B cell (primary cell): ENCODE measurements around the gene ZNF579. TPM values are rescaled to one million over a fixed set of nuclear protein-coding genes. Genes with fewer than 3 reads are reported as not detected.

Source experiments
- ATAC-seq: fragments of 200-7000 bp; cut with Tn5 transposase; one replicate; pipeline ENCODE4 v1.10.0; 2021; ENCODE audit warnings: low read depth, mild to moderate bottlenecking, moderate number of reproducible peaks, moderate library complexity
- CTCF ChIA-PET: fragments of 350-600 bp; sonication (Branson Sonifier 250); formaldehyde crosslinking; loops from one replicate; lab custom pipeline; 2021; ENCODE audit warnings: antibody characterized with exemption, inconsistent platforms; lab: Charles Lee
- POLR2A ChIA-PET: fragments of 350-600 bp; sonication (Branson Sonifier 250); formaldehyde crosslinking; loops from one replicate; lab custom pipeline; 2021; ENCODE audit warnings: antibody characterized with exemption; lab: Charles Lee
- DNase-seq: peaks from one replicate; pipeline ENCODE4 v3.0.0; 2013
- H2AFZ ChIP-seq: 2 replicates; pipeline ENCODE4 v1.6.1; 2012; ENCODE audit warnings: mild to moderate bottlenecking, low read depth, low read length; ENCODE audit not compliant: insufficient read depth, poor library complexity, severe bottlenecking
- H3K27ac ChIP-seq, 2 donors: 1 replicate in 1 of 2; 2 replicates in 1 of 2; pipeline ENCODE4 v1.5.1; 2012 to 2013; ENCODE audit warnings: low read length in 2 of 2, mild to moderate bottlenecking in 2 of 2, moderate library complexity in 1 of 2
- H3K27me3 ChIP-seq, 4 experiments: fragments of 200-600 bp in 1 of 4; sonication (generic) in 1 of 4; replicated peaks in 1 of 4; 1 replicate in 2 of 4; 2 replicates in 2 of 4; pipeline versions ENCODE4 v1.6.1 to v1.7.0; 2013 to 2016; ENCODE audit warnings: low read length in 3 of 4, mild to moderate bottlenecking in 2 of 4, mixed read lengths in 1 of 4, moderate library complexity in 1 of 4; ENCODE audit not compliant: insufficient read depth in 4 of 4, control insufficient read depth in 3 of 4; ENCODE audit errors: control extremely low read depth in 1 of 4
- H3K36me3 ChIP-seq, 2 experiments: replicated peaks in 1 of 2; 1 replicate in 1 of 2; 2 replicates in 1 of 2; pipeline versions ENCODE4 v1.6.1 to v1.7.1; 2013; ENCODE audit warnings: low read length in 1 of 2; ENCODE audit not compliant: insufficient read depth in 2 of 2, control insufficient read depth in 1 of 2; ENCODE audit errors: control extremely low read depth in 1 of 2, extremely low read depth in 1 of 2
- H3K4me1 ChIP-seq, 2 donors: fragments of 200-600 bp in 1 of 2; sonication (generic) in 1 of 2; 1 replicate in 1 of 2; 2 replicates in 1 of 2; pipeline versions ENCODE4 v1.5.1 to v1.6.1; 2013 to 2017; ENCODE audit warnings: low read length in 2 of 2; ENCODE audit not compliant: control insufficient read depth in 2 of 2, insufficient read depth in 2 of 2
- H3K4me2 ChIP-seq: replicated peaks from 2 replicates; pipeline ENCODE3; 2012; ENCODE audit warnings: mild to moderate bottlenecking, low read depth, low read length; ENCODE audit not compliant: poor library complexity, severe bottlenecking
- H3K4me3 ChIP-seq, 5 experiments: fragments of 200-600 bp in 1 of 5; sonication (generic) in 1 of 5; 1 replicate in 3 of 5; 2 replicates in 2 of 5; pipeline versions ENCODE4 v1.5.1 to v1.7.0; 2011 to 2016; ENCODE audit warnings: low read length in 4 of 5, mild to moderate bottlenecking in 4 of 5, low read depth in 2 of 5, control low read depth in 1 of 5, moderate library complexity in 1 of 5; ENCODE audit not compliant: insufficient read depth in 1 of 5; ENCODE audit errors: control extremely low read depth in 1 of 5, extremely low read depth in 1 of 5
- H3K79me2 ChIP-seq: fragments of 200-600 bp; sonication (generic); one replicate; pipeline ENCODE4 v1.6.0; 2016; ENCODE audit warnings: low read length; ENCODE audit not compliant: control insufficient read depth, insufficient read depth
- H3K9ac ChIP-seq: fragments of 200-600 bp; sonication (generic); 2 replicates; pipeline ENCODE4 v1.6.1; 2017; ENCODE audit warnings: mild to moderate bottlenecking, low read length, moderate library complexity
- H3K9me3 ChIP-seq, 3 donors: one replicate each; pipeline versions ENCODE4 v1.6.1 to v1.7.1; 2013; ENCODE audit warnings: low read length in 2 of 3; ENCODE audit not compliant: control insufficient read depth in 2 of 3, insufficient read depth in 1 of 3; ENCODE audit errors: control extremely low read depth in 1 of 3
- H4K20me1 ChIP-seq: 2 replicates; pipeline ENCODE4 v1.6.0; 2012; ENCODE audit warnings: mild to moderate bottlenecking, low read length; ENCODE audit not compliant: insufficient read depth, control insufficient read depth, poor library complexity, severe bottlenecking
- H3K27ac Mint-ChIP-seq: one replicate; pipeline ENCODE4 v1.8.0; 2021; ENCODE audit warnings: mixed read lengths
- H3K27me3 Mint-ChIP-seq: one replicate; pipeline ENCODE4 v1.8.0; 2021; ENCODE audit warnings: mixed read lengths
- H3K4me1 Mint-ChIP-seq: one replicate; pipeline ENCODE4 v1.8.0; 2021; ENCODE audit warnings: mixed read lengths
- H3K4me3 Mint-ChIP-seq: one replicate; pipeline ENCODE4 v1.8.0; 2021; ENCODE audit warnings: mixed read lengths
- H3K9me3 Mint-ChIP-seq: one replicate; pipeline ENCODE4 v1.8.0; 2022; ENCODE audit warnings: mixed read lengths; ENCODE audit not compliant: insufficient read depth
- CTCF ChIP-seq: fragments of 200-600 bp; IDR thresholded peaks from one replicate; pipeline ENCODE4 v1.8.0; 2022; ENCODE audit warnings: antibody characterized with exemption, mild to moderate bottlenecking
- EZH2 ChIP-seq: IDR thresholded peaks from 2 replicates; pipeline ENCODE4 v1.6.1; 2012; ENCODE audit warnings: borderline replicate concordance, low read depth, mild to moderate bottlenecking, moderate library complexity, low read length; ENCODE audit not compliant: insufficient read depth, poor library complexity, severe bottlenecking
- WGBS: methylation state at CpG from one replicate; pipeline ENCODE4 v1.1.5; 2013; ENCODE audit warnings: missing lambda C conversion rate; ENCODE audit not compliant: insufficient coverage; 5-methylcytosine and 5-hydroxymethylcytosine counted together
- intact Hi-C: fragments of 100-400 bp; cut with micrococcal nuclease; formaldehyde crosslinking; loops from one replicate; pipeline ENCODE4 v1.10.0; 2022
- polyA plus RNA-seq: library from polyadenylated mRNA; depleted of rRNA; stranded (reverse); fragments of >200 nt; gene quantifications from 2 replicates; pipeline ENCODE4 v1.2.3, GENCODE V29; 2012
- total RNA-seq, 2 donors: library from RNA; stranded (reverse); fragments of 120-200 nt in 1 of 2; gene quantifications; 1 replicate in 1 of 2; 2 replicates in 1 of 2; pipeline versions ENCODE4 v1.2.3 to v1.2.4, GENCODE V29; 2013 to 2022

ZNF579 gene
- total and polyA plus RNA-seq, 2 donors (not counting 1 experiment from before 2014, with no cell fraction given): 3.7 to 10.3 TPM

GRCh38 chr19:55606817-55607216 lies 26.2 kb upstream of the ZNF579 start:
- peaks cover 57% of the 10 kb centered on the region for H3K79me2 ChIP-seq
- no peak overlapping the region for H3K9ac ChIP-seq
- DNase-seq: no peak
- TF ChIP-seq EZH2: no peak
- TF ChIP-seq CTCF: no peak
- peak overlapping the region; percentile 74 to 85 for H3K27ac ChIP-seq
- no peak overlapping the region for H2AFZ ChIP-seq
- H3K4me1 ChIP-seq: peaks cover 13 to 34% of the 10 kb centered on the region in 2 donors
- H3K9me3 Mint-ChIP-seq: no peaks in the 10 kb centered on the region
- peaks cover 0 to 3% (median 0%) of the 10 kb centered on the region in 3 donors for H3K9me3 ChIP-seq
- H3K27me3 Mint-ChIP-seq: no peaks in the 10 kb centered on the region
- H3K4me3 ChIP-seq: no peak overlapping the region
- no peak for ATAC-seq
- H3K27me3 ChIP-seq: no peaks in the 10 kb centered on the region
- ChIA-PET POLR2A (interaction anchor here (0.5 to 1.8 kb wide), 6 partner anchors 11 to 130 kb away, joined by 5 to 7 read pairs (median 5); partner anchors contain the start of genes ZNF579, ZNF628 and ZNF784), CTCF (interaction anchor here (0.7 to 2.9 kb wide), 27 partner anchors 9 to 466 kb away, joined by 3 to 46 read pairs (median 5); partner anchors contain the start of genes KMT5C, ZNF628 and ZNF784)
- peaks cover 60% of the 10 kb centered on the region for H3K4me1 Mint-ChIP-seq
- peaks cover 13% of the 10 kb centered on the region for H4K20me1 ChIP-seq
- peak overlapping the region; percentile 97 for H3K4me2 ChIP-seq
- 63% methylated on average over 6 of the region's 9 CpGs for WGBS
- intact Hi-C loops: loop anchor here (5.0 to 10.0 kb wide), 3 partner anchors 35 to 352 kb away; partner anchors contain the start of genes BRSK1, HSPBP1, PPP6R1 and ZNF580
- peak overlapping the region; percentile 97 for H3K27ac Mint-ChIP-seq
- H3K36me3 ChIP-seq: peaks cover 0 to 13% of the 10 kb centered on the region in 2 experiments
- peak overlapping the region; percentile 96 for H3K4me3 Mint-ChIP-seq

GRCh38 chr19:55606471-55606787 lies 25.8 kb upstream of the ZNF579 start:
- intact Hi-C loops: loop anchor here (5.0 to 10.0 kb wide), 3 partner anchors 36 to 352 kb away; partner anchors contain the start of genes BRSK1, HSPBP1, PPP6R1 and ZNF580
- peak overlapping the region; percentile 74 to 85 for H3K27ac ChIP-seq
- Mint-ChIP-seq H3K9me3 (no peaks in the 10 kb centered on the region), H3K4me1 (peaks cover 60% of the 10 kb centered on the region), H3K27ac (peak overlapping the region; percentile 97), H3K4me3 (peak overlapping the region; percentile 96), H3K27me3 (no peaks in the 10 kb centered on the region)
- POLR2A ChIA-PET: interaction anchor here (0.5 to 1.8 kb wide), 8 partner anchors 12 to 130 kb away, joined by 3 to 7 read pairs (median 5); partner anchors contain the start of genes ZNF579, ZNF628 and ZNF784
- peak overlapping the region; percentile 97 for H3K4me2 ChIP-seq
- peaks cover 0 to 13% of the 10 kb centered on the region in 2 experiments for H3K36me3 ChIP-seq
- 29% methylated on average over 12 of the region's 12 CpGs for WGBS
- H3K9me3 ChIP-seq: peaks cover 0 to 3% (median 0%) of the 10 kb centered on the region in 3 donors
- no peak for TF ChIP-seq CTCF
- no peak for TF ChIP-seq EZH2
- CTCF ChIA-PET: interaction anchor here (0.7 to 2.9 kb wide), 27 partner anchors 9 to 465 kb away, joined by 3 to 46 read pairs (median 5); partner anchors contain the start of genes KMT5C, ZNF628 and ZNF784
- H3K9ac ChIP-seq: peak overlapping the region; percentile 72
- H3K4me1 ChIP-seq: peaks cover 10 to 30% of the 10 kb centered on the region in 2 donors
- H4K20me1 ChIP-seq: peaks cover 10% of the 10 kb centered on the region
- peak overlapping the region; percentile 68 for H2AFZ ChIP-seq
- no peaks in the 10 kb centered on the region for H3K27me3 ChIP-seq
- ATAC-seq (no peak), DNase-seq (no peak)
- H3K79me2 ChIP-seq: peaks cover 54% of the 10 kb centered on the region
- H3K4me3 ChIP-seq: peak overlapping the region; percentile 41 to 84 (median 66)
